HG02885 (cell line): Measurements from ENCODE around the gene PCK2.

Experiments used
- ATAC-seq: cut with Tn5 transposase; IDR thresholded peaks from one replicate; pipeline ENCODE4 v1.9.1; 2021; ENCODE audit warnings: mild to moderate bottlenecking; ENCODE audit not compliant: unreplicated experiment, poor library complexity

Gene PCK2

DNA sequence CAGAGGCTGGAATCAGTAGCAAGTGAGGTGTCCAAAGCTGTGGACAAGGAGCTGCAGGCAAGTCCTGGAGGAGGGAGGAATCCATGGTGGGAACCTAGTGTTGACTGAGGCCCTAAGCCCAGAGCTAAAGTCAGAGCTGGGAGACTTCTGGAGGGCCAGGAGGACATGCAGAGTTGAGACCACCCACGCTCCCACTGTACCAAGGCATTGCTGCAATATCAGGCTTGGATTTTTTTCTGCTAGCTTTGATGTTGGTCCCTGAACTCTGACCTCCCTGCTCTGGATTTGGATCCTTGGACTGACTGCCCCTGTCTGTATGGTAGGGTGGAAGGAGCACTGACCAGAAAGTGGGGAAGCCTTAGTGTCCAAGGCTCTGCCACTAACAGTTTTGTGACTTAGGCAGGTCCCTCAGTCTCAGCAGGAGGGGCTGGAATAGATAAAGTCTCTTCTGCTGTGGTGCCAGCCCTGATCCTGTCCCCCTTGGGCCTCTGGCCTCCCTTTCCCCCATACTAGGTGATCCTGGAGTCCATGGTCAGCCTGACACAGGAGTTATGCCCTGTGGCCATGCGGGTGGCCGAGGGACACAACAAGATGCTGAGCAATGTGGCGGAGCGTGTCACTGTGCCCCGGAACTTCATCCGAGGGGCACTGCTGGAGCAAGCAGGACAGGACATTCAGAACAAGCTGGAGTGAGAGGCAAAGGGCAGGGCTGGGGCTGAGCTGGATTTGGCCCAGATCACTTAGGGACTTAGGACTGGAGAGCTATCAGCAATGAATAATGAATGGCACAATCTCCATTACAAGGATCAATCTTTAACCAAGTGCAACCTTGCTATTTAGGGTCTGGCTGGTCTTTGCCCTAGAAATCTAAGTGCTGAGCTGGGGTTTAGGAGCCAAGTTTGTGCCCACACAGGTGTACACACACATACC is 32.9 kb upstream of the PCK2 start:
- no peak for ATAC-seq

DNA sequence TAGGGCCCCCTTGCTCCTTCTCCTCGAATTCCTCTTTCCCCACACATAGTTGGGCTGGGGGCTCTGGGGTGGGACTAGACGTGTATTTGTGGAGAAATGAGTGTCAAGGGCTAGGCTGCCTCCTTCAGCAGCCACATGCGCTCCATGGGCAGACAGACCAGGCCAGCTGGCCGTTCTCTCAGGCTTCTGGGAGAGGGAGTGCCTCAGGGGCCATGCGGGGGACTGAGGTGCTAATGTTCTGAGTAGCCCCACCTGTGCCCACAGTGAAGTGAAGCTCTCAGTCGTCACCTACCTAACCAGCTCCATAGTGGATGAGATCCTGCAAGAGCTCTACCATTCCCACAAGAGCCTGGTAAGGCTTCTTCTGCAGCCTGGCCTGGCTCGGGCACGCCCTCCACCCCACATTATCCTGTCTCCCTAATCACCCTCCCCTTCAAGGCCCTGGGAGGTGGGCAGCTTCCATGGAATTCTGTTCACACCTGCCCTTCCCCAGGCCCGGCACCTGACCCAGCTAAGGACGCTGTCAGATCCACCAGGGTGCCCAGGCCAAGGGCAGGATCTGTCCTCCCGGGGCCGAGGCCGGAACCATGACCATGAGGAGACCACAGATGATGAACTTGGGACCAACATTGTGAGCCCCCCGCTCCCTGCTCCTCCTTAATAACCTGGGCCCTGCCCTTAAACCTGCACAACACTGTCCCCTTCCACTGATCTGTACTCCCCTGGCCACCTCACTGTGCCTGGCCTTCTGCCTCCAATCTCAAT is 31.7 kb upstream of the PCK2 start:
- no peak for ATAC-seq

DNA sequence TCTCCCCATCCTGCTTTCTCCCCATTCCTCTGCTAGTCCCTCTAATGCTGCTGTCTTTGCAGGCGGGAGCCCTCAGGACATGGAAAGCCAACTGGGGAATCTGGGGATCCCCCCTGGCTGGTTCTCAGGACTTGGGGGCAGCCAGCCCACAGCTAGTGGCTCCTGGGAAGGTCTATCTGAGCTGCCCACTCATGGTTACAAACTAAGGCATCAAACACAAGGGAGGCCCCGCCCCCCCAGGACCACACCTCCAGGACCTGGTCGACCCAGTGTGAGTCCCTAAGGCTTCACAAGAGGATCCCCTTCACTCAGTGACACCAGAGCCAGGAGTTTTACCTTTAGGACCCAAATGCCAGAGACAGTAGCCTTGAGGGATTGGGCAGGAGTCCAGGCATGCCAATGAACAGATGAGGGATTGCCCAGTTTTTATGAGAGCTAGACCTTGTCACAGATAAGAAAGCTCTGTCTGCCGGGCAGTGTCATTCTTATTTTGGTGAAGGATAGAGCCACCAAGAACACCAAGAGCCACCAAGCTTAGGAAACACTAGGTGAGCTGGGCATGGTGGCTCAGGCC is 30.8 kb upstream of the PCK2 start:
- ATAC-seq: no peak

DNA sequence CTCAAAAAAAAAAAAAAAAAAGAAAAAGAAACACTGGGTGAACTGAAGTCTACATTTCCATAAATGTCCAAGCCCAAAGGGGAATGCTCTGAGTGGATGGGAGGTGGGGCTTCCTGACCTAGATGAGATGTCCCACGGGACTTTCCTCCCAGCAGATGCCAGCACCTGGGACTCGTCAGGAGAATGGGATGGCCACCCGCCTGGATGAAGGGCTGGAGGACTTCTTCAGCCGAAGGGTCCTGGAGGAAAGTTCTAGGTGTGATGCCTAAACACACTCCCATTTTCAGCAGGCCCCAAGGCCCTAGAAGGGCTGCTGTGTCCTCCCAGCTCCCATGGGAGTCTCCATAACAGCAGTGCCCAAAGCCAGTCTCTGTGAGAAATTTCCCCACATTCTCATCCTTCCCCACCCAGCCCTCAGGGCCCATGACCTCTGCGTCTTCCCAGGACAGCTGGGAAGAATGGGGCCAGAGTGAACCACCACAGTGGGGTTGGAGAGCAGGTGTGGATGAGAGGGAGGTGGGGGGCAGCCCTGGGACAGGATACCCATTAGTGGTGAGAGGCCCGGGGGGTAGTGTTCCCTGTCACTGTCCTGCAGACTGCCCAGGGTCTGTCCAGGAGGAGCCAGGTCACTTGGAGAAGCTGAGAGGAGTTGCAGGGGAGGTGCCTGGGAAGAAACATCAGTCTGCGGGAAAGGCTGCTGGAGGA is 29.9 kb upstream of the PCK2 start:
- ATAC-seq: no peak

DNA sequence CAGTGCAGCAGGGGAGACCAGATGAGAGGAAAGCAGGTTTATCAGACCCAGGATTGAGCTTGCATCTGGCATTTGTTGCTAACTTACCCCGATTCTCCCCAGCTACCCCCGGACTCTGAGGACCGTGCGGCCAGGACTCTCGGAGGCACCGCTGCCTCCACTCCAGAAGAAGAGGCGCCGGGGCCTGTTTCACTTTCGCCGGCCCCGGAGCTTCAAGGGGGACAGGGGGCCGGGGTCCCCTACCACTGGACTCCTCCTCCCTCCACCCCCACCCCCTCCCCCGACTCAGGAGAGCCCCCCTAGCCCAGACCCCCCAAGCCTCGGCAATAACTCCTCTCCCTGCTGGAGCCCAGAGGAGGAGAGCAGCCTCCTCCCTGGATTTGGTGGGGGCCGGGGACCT is 29.3 kb upstream of the PCK2 start:
- no peak for ATAC-seq

DNA sequence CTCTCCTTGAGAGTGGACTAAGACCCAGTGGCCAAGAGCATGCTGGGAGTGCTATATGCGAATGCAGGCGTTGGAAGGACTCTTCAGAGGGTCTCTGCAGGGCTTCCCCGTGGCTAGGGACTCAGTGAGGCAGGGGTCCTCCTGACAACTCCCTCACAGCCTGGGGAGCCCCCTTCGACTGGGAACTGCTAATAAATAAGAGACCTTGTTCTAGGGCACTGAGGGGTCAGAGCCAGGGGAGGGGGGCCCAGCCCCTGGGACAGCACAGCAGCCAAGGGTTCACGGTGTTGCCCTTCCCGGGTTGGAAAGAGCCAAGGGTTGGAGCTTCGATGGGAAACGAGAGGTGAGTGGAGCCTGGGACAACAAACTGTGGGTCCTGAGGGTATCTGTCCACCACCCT is 28.7 kb upstream of the PCK2 start:
- no peak for ATAC-seq

DNA sequence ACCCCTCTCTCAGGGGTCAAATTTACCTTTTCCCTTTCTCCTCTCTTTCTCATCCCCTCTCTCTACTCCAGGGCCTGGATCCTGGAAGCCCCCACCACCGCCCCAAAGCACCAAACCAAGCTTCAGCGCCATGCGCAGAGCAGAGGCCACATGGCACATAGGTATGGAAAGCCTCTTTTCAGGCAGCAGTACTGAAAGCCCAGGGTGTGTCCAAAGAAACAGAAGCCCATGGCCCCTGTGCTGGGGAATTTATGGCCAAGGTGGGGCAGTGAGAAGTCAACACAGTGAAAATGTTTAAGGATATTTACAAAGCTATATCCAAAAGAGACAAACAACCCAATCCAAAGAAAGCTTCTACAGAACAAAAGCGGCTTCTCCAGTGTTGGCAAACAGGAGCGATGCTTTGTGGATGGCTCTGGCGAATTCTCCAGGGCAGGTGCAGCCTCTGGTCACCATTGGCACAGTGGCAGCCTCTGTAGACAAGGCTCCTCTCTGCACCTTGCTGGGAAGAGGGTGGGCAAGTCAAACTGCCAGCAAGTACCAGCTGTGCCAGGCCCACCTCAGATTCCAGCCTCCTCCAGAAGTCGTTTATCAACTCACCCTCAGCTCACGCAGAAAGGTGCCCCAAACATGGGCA is 27.5 kb upstream of the PCK2 start:
- no peak for ATAC-seq

DNA sequence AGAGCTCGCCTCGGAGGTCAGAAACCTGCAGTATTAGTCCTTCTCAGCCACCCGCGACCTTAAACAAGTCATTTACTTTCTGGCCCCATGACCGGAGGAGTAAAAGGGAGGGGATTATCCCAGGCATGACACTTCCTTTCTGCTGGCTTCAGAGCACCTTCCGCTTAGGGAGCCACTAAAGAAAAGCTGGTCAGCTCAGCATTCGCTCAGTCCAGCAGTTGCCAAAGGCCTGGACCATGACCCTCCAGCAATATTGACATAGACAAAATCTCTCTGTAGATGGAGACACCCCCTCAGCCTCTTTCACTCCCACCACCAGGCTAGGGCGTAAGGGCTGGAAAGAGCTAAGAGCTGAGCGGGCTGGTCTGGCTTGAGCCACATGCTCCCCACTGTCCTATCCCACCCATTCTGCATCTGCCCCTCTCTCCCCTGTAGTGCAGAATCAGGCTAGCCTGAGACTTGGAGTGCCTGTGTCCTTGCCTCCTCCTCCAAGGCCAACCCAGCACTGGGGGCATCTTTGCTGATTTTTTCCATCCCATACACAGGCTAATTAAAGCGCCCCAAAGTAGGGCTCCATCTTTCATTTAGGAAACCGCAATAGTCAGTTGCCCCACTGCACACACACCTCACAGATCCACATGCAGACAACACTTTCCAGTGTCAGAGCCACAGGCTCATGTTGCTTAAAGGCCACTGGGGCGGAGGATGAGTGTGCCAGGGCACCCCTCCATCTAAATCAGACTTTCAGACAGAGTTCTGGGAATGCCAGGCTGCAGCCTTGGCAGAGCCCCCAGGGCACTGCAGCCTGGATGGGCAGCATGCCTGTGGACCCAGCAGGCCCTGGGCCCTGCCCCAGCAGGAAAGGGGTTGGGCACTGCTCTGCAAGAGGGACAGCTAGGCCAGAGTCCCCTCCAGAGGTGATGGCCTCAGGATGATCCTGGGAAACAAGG is 26.7 kb upstream of the PCK2 start:
- ATAC-seq: no peak

DNA sequence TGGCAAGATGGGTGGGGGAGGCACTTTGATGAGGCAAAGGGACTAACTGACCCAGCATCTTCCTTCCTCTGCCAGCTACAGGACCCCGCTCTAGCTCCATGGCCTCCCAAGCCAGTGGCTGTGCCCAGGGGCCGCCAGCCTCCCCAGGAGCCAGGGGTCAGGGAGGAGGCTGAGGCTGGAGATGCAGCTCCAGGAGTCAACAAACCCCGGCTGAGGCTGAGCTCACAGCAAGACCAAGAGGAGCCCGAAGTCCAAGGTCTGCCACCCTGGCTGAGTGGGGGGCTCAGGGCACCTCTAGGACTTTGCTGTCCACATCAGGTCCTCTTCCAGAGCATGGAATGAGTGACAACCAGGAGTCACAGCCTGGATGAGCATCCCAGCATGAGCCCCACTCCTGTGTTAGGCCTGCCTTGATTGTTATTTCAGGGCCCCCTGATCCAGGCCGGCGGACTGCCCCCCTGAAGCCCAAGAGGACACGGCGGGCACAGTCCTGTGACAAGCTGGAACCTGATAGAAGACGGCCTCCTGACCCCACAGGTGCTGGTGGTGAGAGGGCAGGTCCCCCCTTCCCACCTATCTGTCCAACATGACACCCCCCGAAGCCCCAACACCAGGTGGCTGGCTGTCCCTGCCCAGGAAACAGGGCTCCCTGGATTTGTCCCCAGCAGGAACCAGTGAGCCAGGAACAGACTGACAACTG is 25.2 kb upstream of the PCK2 start:
- no peak for ATAC-seq

DNA sequence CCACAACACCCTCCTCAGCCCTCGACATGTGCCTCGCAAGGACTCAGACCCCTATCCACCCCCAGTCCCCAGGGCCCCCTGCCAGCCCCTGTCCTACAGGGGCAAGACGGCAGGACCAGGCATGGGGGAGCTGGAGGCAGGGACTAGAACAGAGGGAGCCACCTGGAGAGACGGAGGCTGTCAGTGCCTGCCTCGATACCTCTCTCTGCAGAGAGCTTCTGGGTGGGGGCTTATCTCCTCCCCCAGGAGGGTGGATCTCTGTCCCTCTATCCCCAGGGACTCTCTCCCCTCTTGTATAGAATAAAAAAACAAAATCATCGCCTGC is 24.7 kb upstream of the PCK2 start:
- no peak for ATAC-seq

DNA sequence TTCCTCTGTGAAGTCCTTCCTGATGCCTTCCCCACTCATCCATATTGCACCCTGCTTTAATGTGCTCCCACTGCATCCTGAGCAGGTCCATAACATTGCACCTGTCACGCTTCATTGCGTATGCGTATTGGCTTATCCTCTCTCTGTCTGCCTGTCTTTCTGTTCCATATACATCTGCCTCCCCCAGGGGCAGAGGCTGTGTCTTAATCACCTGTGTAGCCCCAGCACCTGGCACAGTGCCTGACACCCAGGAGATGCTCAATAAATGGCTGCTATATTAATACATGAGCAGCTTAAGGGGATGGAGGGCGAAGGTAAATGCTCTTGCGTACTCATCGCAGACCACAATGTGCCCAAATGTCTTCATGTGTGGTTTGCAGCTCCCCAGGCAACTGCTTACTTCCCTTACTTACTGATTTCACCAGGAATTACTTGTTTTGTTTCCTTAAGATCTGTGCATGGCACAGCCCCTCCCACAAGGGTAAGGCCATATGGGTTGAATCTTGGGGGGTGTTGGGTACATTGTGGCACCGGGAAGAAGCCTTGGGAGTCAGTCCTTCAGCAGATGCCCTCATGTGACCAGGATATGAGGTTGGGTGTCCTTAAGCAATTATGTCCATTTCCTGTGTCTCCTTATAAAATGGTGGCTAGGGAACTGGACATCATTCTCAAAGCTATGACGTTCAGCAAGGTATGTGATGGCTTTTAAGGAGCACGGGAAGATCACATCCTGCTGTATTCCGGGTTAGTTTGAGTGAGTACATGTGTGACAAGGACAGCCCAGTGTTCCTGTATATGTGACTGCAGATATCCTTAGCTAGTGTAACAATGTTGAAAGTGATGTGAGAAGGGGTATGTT is 23.6 kb upstream of the PCK2 start:
- no peak for ATAC-seq

DNA sequence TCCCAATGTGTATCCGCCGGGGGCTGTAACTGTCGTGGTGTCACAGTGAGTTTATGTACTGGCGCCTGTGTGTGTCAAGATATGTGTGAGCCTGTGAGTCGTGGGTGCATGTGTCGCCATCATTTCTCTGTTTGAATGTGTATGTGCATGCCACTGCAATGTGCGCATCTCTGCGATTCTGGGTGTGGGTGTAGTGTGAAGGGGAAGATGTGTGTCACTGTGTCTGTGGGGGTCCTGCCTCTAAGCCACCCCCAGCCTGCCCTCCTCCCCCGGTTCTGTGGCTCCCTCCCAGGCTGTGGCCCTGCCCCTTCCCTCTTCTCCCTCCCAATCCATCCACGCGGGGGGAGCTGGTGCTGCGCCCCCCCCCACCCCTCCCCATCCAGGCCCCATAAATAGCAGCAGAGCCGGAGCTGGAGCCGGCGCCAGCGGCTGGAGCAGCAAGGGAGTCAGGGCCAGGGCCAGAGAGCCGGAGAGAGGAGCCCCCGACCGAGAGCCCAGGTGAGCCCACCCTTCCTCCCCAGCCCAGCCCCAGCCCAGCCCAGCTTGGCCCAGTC is 22.9 kb upstream of the PCK2 start, which contains the start of gene CPNE6:
Gene CPNE6 (plus strand): TSS at position 419 of the 554 bp plus-strand sequence. CDS start 1,375 bp downstream, outside the sequence.
- no peak for ATAC-seq

DNA sequence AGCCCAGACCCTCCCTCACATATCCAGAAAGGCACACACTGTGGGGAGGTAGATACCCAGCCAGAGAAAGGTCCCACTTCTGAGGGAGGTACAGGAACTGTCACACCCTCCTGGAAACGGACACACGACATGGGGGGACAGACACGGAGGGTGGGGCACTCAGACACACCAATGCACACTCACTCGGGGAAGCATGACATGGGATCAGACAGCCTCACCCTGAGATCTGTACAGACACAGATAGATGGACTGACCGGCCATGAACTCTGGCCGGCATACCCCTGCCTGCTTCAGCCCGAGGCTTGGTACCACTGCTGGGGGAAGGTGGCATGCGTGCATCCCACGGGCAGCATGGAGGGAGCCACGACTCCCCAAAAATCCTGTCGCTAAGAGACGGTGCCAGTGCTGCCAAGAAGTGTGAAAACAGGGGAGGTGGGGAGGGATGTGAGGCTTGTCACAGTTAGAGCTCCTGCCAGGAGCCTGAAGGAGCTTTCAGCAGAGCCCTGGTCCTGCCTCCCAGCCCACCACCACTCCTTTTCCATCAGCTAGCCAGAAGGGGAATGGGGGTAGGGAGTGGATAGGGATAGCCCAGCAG is 22.2 kb upstream of the PCK2 start:
- no peak for ATAC-seq

DNA sequence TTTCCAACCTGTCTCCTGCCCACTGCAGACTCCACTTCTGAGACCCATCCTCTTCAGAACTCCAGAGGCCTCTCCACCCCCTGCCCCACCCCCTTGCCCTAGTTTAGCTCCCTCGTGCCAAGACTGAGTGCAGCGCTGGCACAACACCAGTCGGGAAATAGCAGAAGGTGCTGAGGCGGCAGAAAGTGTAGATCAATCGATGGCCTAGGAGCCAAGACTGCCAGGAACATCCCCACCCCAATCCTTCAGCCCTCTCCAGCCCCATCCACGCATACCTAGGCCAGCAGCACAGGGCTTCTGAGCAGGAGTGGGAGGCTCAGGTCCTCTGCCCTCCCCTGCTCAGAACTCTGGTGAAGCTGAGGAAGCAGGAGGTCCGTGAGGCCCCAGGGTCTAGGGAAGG is 21.7 kb upstream of the PCK2 start:
- ATAC-seq: no peak

DNA sequence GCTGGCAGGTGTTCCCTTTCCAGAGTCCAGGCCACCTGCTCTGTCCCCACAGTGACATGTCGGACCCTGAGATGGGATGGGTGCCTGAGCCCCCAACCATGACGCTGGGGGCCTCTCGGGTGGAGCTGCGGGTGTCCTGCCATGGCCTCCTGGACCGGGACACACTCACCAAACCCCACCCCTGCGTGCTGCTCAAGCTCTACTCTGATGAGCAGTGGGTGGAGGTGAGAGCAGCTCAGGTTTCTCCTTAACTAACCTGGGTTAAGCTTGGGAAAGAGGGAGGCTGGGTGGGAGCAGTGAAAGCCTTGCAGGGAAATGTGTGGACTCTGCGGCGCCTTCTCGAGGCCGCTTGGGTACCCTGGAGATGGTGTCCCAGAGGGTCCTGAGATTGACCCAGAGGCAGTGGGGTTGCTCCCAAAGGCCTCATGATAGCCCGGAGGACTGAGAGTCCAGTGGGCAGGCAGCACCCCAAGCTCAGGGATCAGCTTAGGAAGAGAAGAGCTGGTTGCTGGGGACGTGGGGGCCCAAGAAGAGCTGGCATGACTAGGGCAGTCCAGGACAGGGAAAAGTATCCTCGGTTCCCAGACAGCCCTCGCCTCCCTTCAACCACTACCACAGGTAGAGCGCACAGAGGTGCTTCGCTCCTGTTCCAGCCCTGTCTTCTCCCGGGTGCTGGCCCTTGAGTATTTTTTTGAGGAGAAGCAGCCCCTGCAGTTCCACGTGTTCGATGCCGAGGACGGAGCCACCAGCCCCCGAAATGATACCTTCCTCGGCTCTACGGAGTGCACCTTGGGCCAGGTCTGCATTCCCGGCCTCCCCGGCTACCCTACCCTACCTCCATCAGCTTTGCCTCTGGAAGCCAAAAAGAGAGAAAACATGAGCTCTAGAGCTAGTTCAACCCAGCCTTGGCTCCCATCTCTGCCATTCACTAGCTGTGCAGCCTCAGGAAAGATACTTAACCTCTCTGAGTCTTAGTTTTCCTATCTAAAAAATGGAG is 20.9 kb upstream of the PCK2 start:
- no peak for ATAC-seq
